NCI-H1930 (cell line): Measurements from ENCODE around the gene POLK.
"Not testable (repeated sequence)": the region's sequence is repeated elsewhere in the genome, so short reads cannot be mapped to it uniquely, and the experiment has no call there.

ENCODE experiments used
- DNase-seq, 2 experiments: peaks; one replicate each; lab custom pipeline; 2025; lab: John Stamatoyannopoulos, UW

The POLK gene

DNA sequence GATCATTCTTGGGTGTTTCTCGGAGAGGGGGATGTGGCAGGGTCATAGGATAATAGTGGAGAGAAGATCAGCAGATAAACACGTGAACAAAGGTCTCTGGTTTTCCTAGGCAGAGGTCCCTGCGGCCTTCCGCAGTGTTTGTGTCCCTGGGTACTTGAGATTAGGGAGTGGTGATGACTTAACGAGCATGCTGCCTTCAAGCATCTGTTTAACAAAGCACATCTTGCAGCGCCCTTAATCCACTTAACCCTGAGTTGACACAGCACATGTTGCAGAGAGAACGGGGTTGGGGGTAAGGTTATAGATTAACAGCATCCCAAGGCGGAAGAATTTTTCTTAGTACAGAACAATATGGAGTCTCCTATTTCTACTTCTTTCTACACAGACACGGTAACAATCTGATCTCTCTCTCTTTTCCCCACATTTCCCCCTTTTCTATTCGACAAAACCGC lies 99.2 kb downstream of the POLK start:
- DNase-seq = not testable (repeated sequence)

DNA sequence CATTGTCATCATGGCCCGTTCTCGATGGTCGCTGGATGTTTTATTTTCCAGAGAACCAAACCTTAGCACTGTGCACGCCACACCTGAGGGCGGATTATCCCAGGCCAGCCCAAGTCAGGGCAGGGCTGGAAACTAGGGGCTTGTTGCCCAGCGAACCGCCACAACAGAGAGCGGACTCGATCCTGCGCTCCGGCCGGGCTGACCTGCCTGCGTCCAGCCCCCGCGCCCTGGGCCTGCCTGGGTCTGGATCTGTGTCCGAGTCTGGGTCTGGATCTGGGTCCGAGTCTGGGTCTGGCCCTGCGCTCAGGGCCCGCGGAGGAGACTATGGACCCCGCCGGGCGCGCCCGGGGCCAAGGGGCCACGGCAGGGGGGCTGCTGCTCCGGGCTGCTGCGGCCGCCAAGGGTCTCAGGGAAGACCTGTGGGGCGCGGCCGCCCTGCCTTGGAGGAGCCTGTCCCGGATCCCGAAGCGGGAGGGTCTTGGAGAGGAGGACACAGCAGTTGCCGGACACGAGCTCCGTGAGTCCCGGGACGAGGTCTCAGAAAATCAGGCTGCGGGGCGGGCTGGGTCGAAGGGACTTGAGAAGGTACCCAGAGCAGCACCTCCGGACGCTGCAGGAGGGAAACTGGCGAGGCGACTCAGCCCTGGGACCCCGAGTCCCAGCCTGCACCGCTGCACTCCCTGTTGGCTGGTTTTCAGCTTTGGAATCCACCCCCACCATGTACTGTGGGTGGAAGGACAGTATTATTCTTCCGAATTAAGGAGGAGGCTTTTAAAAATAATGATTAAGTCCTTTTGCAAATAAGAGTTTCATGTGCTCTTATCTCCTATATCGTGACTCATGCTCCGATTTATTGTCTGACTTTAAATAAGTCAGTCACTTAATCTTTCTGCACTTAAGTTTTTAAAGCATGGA lies 99.9 kb downstream of the POLK start, which contains the start of gene ANKDD1B:
TSS of gene ANKDD1B (plus strand) at position 143 of the 915 bp plus-strand sequence. CDS start at position 325, 182 bp downstream.
- no peak for DNase-seq

DNA sequence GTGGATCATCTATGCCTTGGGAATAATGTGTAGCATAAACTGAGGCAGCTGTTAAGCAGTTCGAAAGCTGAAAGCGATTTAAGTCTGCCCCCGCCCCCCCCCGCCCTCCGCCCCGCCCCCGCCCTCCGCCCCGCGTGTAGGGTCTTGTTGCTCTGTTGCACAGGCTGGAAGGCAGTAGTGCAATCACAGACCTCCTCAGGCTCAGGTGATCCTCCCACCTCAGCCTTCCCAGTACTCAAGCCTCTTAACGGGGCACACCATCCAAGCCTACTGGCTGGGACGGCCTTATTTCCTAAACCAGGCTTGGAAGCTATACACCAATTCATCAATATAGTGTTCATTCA lies 100.5 kb downstream of the POLK start:
- DNase-seq = no peak

DNA sequence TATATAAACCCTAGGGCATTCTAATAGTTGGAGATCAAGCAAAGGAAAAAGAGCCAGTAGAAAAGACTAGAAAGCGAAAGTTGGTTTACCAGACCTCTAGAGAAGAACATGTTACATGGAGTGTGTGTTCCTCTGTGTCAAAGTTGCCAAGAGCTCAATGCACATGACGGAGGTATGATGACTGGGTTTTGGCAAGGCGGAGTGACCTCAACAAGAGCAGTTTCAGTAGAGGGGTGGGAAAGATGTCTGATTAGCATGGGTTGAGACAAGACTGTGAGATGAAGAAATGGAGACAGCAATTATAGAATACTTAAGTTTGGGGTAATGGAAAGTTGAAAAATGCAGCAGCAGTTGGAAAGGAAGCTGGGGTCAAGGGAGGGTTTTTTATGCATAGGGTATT lies 101.2 kb downstream of the POLK start:
- DNase-seq = no peak

DNA sequence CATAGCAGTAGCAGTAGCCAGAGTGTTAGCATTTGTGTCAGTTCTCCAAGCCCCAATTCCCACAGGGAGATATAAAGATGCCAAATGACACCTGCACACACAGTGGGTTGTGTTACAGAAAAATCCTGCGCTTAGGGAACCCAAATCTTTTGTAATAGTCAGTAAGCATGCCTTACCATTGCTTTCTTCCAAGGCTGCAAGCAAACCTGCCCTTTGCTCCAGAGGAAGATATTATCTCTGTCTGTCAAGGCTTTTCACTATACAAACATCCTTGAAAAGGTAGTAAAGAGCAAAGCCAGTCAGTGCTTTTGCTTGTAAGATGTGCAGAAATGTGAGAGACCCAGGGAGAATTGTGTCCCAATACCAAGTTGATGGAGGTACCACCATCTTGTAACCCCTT lies 102.5 kb downstream of the POLK start:
- DNase-seq = no peak

DNA sequence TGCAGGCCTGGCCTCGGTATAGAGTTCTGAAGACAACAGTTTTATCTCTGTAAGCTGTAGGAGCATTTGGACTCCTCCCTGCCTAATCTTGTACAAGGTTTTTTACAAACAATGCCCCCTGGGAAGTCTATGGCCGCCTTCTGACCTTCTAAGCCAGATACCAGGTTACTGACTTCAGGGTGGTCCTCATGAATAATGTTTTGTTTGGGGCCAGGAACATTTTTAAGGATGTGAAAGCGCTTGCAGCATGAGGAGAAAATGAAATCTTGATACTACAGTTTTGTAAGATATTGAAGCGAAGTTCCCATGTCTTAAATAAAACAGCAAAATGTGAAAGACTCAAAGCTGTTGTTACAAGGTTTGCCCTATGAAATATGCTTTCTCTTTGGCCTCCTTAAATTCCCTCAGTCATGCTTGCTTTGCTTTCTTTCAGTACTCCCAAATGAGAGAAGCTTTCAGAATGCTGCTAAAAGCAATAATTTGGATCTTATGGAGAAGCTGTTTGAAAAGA lies 104.7 kb downstream of the POLK start:
- DNase-seq = no peak

DNA sequence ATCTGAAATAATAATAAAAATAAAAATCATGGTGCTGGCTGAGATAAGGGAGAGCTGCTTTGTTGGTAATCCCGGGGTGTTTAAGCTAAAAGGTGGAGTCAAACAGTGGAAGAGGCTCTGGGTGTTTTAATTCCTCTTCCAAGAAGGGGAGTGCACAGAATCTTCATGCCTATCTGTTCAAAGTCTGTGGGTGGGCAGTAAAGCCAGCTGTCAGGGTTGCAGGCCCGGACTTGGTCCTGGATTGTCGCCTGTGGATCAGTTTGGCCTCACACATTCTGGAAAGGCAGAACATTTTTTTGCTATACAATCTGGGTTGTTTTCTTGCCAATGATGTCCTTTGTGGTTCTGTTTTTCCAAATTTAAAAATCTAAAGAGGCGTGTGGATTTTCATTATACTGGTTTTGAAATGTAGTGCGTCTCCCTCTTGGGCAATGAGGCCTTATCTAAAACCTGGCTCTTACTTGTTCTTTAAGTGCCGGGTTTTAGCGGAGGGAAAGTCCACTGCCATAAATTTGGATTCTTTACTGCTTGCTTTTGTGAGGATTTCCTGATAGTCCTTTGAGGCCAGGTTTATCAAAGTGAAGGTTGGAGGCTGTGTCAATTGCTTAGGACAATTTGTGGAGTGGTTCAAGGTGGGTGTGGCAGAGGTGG lies 105.4 kb downstream of the POLK start:
- DNase-seq = no peak

DNA sequence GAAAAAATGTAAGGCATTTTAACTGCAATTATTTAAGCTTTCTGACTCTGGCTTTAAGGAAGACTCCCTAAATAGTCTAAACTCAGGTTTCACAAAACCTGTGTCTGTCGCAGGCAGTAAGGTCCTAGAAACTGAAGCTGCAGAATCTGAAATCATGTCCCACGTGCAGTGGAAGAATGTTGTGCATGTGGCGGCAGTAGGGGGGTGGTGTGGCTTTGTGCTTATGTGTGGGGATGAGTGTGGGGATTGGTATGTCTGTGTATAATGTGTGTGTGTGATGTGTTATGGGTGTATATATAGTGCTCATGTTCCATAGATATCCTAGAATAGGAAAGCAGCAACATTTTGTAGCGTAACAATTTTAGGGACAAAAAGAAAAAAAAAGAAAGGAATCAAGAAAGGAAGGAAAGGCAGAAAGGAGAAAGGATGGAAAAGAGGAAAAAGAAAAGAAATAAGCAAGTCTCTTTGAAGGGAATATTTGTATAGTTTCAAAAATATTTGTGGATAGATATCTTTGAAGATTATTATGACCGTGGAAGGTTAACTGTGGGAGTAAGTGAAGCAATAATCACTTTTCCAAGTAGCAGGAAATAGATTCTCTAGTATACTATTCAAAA lies 106.2 kb downstream of the POLK start:
- DNase-seq = no peak

DNA sequence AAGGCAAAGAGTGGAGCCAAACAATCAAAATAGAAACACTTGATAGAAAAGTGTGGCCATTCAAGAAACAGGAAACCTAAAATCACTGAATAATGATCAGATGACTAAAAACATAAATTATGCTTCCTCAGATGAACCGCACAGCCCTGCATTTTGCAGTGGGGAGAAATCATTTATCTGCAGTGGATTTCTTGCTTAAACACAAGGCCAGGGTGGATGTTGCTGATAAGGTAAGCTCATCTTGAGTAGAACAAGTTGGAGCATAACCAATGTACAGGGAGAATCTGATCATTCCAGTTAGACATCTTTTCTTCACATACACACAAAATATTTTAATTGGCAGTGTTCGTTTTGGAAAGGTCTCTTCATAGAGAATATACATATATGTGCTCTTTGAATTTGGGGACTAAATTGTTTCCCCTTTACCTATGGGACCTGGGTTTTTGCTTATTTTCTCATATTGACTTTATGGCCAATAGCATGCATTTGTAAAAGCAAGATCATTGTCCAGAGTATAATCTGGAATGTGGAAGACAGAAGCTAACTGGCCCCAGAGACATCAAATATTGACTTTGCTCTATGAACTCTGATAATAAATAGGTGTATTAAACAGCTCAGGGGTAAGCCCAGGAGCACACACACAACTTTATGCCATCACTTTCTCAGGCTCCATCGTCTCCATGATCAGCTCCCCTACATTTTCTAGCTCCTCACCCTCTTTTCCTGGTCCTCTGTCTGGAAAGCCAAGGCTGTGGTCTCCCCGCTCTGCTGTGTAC lies 108.7 kb downstream of the POLK start:
- DNase-seq = no peak

DNA sequence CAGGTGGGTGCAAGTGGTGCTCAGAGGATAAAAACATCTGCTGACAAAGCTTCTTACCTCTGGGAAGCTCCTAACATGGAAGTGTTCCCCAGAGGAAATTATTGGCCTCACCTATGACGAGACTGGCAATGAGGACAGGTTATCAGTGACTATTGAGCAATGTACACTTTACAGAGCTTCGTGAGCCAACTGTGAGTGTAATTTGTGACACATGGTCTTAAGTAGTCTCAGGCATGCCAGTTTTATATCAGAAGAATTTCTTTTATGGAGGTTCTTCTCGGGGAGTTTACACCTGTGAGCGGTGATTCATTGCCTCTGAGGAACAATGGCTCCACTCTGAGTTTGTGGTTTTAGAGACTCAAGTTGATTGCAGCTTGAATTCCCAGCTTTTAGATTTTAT lies 110.9 kb downstream of the POLK start:
- no peak for DNase-seq

DNA sequence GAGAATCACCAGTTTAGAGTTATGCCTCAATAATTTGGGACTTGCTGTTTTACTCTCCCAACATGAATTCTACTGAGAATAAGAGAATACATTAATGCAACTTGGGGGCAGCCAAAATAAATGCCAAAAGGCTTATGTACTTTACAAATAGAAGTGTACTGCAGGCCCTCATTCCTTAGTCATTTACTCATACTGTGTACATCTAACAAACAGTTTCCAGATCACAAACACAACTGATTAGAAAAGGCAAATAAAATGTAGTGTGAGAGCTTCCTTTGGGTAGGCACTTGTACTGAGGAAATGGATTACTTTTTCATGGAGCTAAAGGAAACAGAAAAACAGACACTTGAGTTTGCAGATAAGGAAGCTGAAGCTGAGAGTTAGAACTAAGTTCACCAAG lies 112.2 kb downstream of the POLK start:
- DNase-seq = no peak

DNA sequence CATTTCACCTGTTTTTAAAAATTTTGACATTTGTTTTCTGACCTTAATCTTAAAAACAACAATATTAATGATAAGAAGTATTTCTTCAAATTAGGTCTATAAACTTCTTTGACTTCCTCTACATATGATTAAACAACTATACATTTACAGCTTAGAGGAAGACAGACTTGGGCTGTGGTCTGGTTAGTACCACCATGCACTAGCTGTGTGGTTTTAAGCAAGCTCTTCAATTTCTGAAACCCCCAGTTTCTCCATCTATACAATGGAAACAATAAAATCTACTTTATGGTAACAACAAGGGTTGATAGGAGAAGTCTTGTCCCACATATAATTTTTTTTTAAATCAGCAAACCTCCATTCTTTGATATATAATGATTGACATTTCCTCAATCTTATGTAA lies 115.3 kb downstream of the POLK start:
- DNase-seq = no peak

DNA sequence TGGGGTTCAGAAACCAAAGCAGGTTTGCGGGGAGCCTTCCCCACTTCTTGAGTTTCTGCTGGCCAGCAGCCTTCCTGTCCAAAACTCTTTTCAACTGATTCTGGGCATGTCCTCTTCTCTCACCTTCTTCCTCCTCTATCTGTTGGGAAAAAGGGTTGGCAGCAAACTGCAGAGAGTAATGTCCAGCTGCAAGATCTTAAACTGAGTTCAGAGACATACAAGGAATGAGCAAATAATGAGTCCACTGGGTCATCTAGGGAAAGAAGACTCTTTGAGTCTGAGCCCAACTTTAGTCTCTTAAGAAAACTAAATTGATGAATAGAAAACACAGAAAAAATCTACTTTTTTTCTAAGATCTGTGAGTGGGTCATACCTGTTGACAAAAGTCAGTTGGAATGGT lies 116.1 kb downstream of the POLK start:
- no peak for DNase-seq

DNA sequence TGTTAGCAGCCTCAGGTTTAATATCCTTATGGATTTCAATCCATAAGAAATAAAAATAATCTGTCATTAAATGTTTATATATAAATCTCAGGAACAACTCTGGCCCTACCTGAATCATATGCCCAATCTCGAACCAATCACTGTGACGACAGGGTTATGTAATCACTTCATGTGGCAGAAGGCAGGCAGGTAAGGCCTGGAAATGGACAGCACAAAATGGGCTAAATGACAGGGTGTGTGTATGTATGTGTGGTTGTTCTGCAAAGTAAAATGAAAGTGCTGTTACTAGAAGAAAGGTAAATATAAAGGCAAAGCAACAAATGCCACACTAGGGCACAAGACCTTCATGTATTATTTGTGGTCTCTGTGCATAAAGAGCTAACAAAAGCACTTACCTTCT lies 119.2 kb downstream of the POLK start:
- DNase-seq = no peak

DNA sequence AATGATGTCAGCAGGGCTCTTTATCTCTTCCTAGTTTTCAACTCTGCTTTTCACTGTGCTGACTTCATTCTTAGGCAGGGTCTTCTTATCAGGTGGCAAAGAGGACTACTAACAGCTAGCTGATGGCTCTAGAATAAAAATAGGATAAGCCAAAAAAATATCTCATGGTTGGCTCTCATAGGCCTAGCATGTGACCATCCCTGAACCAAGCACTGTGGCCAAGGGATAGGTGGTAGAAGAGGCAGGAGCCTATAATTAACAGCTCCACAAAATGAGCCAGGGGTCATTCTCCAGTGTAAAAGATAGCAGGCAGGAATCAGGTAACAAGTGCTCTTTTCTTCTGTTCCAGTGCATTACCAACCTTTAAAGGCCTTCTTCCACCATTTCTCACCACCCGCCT lies 120.6 kb downstream of the POLK start:
- DNase-seq = no peak

DNA sequence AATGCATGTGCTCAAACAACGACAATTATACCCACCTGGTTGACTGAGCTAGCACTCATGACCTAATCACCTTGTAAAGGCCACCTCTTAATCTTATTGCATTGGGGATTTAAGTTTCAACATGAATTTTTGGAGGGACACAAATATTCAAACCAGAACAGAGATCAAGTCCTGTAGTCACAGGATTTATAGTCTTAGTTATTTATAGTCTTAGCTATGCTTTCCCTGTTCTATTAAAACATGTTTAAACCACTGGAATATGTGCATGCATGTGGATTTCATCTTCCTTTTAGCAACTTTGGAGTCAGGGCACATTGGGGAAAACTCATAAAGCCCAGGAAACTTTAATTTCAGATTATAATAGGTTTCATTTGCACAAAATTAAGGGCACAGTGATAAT lies 126.3 kb downstream of the POLK start:
- no peak for DNase-seq

DNA sequence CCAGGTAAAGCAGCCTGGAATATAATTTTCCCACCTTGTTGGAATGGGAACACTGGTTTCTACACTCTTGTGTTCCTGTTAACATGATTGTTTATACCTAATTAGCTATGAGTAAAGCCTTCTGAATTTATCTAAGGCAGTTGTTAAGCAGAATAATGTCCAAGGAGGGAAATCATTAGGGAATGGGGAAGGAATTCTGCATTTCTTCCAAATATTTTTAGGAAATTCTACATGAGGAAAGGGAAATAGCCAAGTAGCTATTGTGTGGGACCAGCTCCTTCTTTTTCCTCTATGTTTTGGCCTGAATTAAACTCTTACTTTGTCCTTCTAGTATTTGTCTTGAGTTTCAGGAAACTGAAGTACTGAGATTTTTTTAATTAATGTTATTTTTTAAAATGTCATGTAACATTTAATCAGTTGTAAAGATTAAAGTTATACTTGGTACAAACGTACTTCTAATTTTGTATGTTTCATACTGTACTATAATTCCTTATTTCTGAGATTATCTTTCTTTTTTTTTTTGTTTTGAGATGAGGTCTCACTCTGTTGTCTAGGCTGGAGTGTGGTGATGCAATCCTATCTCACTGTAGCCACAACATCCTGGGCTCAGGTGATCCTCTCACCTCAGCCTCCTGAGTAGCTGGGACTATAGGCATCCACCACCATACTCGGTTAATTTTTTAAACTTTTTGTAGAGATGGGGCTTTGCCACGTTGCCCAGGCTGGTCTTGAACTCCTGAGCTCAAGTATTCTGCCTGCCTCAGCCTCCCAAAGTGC lies 128.0 kb downstream of the POLK start:
- no peak for DNase-seq

DNA sequence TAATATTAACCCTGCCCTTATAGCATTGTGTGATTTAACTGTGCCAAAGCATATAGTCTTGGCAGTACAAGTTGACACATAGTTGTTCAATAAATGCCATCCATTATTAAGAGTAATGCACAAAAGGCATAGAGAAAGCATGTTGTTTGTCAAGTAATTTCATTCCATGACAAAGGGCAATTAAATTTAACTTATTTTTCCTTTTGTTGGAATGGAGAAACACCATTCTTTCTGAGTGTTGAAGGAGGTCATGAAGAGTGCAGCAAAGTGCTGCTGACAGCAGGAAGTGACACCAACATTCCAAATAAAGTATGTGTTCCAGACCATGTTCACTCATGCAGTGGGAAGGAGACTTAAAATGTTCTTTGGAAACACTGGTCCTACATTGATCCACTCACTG lies 128.7 kb downstream of the POLK start:
- DNase-seq = no peak

DNA sequence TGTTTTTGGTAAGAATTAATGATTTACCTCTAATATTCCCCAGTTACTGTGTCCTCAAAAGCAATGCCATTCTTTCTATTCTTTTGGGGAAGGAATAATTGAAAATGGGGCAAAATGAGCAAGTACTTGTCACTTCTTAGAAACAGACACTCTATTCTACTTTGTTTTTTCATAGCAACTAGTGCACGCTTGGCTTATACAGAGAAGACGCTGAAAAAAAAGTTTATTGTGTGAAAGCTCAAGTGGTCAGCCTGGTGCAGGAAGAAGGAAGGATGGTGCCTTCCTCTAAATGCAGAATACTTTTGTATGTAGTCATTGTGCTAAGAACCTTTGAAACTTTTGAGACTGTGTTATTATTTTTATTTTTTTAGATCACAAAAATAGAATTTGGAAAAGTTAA lies 129.1 kb downstream of the POLK start:
- no peak for DNase-seq

DNA sequence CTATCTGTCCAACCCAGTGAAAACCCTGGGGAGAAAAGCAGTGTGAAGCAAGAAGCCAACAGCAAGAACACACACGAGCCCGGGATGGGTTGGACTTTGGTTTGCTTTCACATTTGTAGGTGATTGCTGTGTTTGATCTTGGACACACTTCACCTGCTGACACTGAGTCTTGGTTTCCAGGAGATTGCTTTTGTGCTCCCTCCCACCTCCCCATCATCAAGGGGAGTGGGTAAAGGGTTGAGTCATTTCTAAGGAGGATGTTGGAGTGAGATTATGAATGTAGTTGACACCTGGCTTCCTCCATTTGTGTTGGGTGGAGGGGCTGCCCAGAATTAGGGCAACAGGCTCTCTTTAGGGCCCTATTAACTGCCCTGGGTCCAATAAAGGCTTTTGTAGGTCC lies 137.0 kb downstream of the POLK start:
- no peak for DNase-seq
